GM19023 (cell line): ENCODE data around the gene PGP.

ENCODE experiments used
- ATAC-seq: cut with Tn5 transposase; IDR thresholded peaks from one replicate; pipeline ENCODE4 v1.9.1; 2021; ENCODE audit warnings: mild to moderate bottlenecking, moderate library complexity; ENCODE audit not compliant: unreplicated experiment

Gene PGP

GRCh38 chr16:2183671-2184070 lies 31.0 kb downstream of the PGP start:
- ATAC-seq: no peak

- no peak for ATAC-seq
These were observed 32.7 kb downstream of the PGP start for GRCh38 chr16:2181952-2182351.

- no peak for ATAC-seq
These were observed 33.4 kb downstream of the PGP start for GRCh38 chr16:2180962-2181923.

- ATAC-seq: no peak
These were observed 34.2 kb downstream of the PGP start for GRCh38 chr16:2180461-2180860.

GRCh38 chr16:2179576-2179975 lies 35.1 kb downstream of the PGP start:
- no peak for ATAC-seq

- ATAC-seq: no peak
These were observed 35.5 kb downstream of the PGP start for GRCh38 chr16:2179107-2179501.

- no peak for ATAC-seq
These were observed 36.1 kb downstream of the PGP start for GRCh38 chr16:2178321-2179106.

GRCh38 chr16:2177561-2177960 lies 37.1 kb downstream of the PGP start:
- no peak for ATAC-seq

- no peak for ATAC-seq
These were observed 37.5 kb downstream of the PGP start for GRCh38 chr16:2177101-2177500.

- no peak for ATAC-seq
These were observed 38.6 kb downstream of the PGP start for GRCh38 chr16:2176047-2176446.

- no peak for ATAC-seq
These were observed 39.2 kb downstream of the PGP start for GRCh38 chr16:2175454-2175853.

- no peak for ATAC-seq
These were observed 40.1 kb downstream of the PGP start for GRCh38 chr16:2174396-2175131.

- no peak for ATAC-seq
These were observed 40.7 kb downstream of the PGP start for GRCh38 chr16:2173916-2174315.

GRCh38 chr16:2173366-2173765 lies 41.3 kb downstream of the PGP start:
- ATAC-seq: no peak

GRCh38 chr16:2172688-2173335 lies 41.8 kb downstream of the PGP start:
- no peak for ATAC-seq

- ATAC-seq: no peak
These were observed 43.0 kb downstream of the PGP start for GRCh38 chr16:2171601-2172178.

GRCh38 chr16:2170587-2171435 lies 43.8 kb downstream of the PGP start:
- ATAC-seq: no peak

GRCh38 chr16:2170080-2170479 lies 44.6 kb downstream of the PGP start:
- ATAC-seq: no peak

- no peak for ATAC-seq
These were observed 47.5 kb downstream of the PGP start for GRCh38 chr16:2167068-2167638.
